NCI-H2171 (cell line): ENCODE measurements around the gene ANO1.

Source experiments
- DNase-seq: peaks from one replicate; lab custom pipeline; 2025; lab: John Stamatoyannopoulos, UW

ANO1 gene

DNA sequence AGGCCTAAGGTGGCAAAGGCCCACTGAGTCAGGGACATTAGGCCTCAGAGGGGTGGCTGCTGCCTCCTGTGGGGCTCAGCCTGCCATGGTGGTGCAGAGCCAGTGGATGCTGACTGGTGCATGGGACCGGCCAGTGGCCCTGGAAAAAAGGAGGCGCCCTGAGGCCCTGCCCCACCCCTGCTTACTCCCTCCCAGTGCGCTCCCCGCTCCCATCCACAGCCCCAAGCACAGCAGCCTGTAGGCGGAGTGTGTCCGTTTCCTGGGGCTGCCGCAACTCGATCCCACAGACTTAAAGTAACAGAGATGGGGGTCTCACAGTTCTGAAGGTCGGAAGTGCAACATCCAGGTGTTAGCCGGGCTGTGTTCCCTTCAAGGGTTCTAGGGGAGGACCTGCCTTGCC is 86.6 kb downstream of the ANO1 start:
- DNase-seq = no peak

DNA sequence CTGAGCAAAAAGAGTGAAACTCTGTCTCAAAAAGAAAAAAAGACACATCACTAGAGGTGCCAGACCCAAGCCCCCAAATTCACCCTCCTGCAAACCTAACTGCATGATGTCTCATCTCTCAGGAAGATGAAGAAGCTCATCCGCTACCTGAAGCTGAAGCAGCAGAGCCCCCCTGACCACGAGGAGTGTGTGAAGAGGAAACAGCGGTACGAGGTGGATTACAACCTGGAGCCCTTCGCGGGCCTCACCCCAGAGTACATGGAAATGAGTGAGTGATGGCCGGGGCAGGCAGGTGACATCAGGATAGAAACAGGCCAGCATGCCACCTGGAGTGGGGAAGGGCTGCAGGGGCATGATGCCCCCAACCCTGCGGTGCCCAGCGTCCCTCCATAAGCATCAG is 89.0 kb downstream of the ANO1 start:
- DNase-seq = no peak

DNA sequence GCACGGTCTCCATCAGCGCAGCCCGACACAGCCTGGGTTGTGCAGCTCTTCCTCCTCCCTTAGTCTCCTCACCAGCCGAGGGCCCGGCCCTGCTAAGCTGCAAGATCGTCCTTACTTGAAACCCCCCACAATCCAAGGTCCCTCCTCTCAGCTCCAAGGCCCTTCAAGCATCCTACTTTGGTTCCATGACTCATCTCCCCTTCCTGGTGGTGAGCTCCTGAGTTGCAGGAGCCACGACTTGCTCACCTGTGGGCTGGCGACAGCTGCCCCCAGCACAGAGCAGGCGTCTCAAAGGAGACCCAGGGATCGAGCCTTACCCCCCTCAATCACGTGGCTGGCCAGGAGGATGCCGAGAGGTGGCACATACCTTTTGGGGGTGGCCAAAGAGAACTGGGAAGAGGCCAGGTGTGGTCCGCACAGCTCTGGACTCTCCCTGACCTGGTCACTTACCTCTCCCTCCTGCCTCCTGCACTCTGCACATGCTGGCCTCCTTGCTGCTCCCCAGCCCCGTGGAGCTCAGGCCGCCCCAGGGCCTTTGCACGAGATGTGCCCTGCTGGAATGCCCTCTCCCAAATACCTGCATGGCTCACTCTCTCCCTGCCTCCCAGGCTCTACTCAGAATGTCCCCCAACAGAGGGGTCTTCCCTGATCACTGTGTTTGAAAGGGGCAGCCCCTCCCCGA is 89.7 kb downstream of the ANO1 start:
- no peak for DNase-seq

DNA sequence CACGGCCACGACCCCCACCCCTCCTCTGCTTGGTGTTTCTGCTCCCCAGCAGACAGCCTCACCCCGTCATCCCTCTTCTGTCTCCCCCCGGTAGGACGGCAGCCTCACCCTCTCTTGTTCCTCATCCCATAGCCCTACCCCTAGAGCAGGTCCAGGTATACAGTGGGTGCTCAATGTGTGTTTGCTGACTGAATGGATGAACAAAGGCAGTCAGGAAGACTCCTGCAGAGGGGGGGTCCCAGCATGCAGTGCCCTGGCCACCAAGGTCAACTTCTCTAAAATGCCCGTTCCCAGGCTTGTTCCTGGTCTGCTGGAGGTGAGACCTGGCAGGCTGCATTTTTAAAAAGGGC is 90.3 kb downstream of the ANO1 start:
- DNase-seq = no peak

DNA sequence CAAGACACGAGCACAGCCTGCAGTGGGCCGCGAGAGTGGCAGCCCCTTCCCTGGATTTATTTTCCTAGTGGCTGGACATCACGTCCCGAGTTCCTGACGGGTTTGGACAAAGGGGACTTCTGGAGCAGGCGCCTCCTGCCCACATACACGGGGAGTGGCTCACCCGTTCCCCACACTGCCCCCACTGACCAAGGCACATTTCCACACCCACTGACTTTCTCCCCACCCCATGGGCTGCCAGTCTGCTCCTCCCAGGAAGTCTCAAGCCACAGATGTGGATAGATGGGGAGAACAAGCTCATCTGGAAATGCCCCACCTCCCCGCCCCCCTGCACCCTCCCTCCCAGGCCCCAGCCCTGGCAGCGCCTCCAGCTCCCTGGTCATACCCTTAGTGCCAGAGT is 91.0 kb downstream of the ANO1 start:
- DNase-seq = no peak

DNA sequence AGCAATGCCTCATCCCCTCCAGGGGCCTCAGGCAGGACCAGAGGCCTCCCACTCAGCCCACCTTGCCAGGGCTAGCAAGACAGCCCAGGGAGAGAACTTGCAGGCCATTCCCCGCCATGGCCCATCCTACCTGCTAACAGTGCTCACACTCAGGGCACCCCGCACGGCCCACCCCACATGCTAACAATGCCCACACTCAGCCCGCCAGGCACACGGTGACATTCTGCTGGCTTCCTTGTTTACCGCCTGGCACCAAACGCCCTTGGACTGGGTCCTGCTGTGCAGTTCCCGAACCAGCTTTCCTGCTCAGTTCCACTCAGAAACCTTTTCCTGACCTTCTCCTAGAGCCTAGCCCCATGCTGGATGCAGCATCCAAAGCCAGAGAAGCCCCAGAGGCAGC is 91.5 kb downstream of the ANO1 start:
- DNase-seq = no peak

DNA sequence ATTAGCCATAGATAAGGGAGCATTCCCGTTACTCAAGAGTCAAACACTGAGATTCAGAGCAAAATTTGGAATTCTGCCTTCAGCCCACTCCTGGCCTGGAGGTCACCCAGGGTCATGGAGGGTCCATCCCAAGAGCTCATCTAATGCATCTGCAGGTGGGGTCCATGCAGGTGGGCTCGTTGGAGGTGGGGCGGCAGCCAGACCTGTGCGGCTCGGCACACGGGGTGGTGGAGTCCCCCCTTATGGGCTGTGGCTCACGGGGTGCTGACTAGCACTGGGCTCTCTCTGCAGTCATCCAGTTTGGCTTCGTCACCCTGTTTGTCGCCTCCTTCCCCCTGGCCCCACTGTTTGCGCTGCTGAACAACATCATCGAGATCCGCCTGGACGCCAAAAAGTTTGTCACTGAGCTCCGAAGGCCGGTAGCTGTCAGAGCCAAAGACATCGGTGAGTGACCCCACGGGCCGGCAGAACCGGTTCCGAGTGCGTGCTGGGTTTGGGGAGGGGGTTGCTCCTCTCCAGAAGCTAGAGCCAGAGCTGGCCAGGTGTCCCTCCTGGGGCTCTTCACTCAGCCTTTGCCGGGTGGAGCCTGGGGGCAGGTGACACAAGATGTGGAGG is 92.6 kb downstream of the ANO1 start:
- DNase-seq = no peak

DNA sequence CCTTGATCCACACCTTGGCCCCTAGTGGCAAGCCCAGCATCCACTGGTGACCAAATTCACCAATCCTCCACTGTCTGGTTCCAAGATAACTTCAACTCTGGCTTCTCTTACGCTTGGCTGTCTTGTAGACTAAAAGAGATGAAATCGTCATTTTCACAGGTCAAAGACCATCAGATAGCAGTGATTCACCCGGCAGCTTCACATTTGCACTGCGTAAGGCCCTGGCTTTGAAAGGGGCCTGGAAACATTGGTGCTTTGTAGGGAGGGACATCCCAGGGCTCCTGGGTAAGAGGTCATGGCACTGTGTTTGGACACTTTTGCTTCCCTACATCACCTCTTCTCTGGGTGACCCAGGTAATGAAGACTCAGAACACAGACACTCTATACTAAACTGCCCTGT is 94.9 kb downstream of the ANO1 start:
- DNase-seq = no peak

DNA sequence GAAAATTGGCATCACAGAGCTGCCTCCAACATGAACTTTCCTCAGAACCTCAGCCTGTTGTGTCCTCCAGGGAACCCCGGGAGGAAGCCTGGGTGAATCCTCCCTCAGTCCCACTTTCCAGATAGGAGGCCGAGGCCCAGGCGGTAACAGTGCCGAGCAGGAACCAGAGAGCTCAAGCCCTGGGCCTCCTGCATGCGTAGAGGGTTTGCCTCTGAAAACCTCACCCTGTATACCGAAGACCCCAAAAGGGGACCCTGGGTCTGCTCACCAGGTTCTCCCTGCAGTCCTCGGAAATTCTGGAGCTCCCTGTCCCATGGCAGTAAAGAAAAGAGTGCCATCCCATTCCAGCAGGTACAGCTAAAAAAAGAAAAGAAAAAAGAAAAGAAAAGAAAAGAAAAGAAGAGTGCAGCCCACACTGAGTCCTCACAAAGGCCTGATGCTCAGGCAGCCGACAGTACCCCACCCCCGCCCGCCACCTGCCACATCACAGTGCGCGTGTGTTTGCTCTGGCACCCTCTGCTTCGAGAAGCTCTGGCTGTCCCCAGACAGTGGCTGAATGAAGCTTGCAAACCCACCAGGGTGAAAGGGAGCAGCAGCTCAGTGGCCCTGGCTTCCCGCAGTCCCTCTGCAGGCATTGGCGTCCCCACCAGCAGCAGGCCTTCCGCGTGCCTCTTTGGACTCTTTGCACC is 96.6 kb downstream of the ANO1 start:
- DNase-seq = no peak

DNA sequence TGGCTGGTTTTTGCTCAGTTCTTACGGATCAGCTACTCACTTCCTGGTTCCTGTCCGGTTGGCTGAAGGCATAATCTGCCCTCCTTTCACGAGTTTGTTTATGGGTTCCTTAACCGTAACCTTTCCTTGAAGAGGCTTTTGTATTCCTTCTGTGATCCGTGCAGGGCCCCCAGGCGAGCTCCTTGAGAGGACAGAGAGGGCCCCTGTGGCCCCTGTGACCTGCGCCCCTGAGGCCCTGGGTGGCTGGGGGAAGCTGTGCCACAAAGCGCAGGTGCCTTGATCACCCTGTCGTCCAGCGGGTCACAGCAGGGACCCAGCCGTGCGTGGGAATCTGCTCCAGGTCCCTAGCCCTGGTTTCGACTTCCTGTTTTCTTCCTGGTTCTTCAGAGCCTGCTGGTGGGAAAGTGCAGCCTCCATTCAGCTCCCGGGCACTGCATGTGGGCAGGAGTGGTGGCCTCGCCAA is 97.2 kb downstream of the ANO1 start:
- DNase-seq = no peak

DNA sequence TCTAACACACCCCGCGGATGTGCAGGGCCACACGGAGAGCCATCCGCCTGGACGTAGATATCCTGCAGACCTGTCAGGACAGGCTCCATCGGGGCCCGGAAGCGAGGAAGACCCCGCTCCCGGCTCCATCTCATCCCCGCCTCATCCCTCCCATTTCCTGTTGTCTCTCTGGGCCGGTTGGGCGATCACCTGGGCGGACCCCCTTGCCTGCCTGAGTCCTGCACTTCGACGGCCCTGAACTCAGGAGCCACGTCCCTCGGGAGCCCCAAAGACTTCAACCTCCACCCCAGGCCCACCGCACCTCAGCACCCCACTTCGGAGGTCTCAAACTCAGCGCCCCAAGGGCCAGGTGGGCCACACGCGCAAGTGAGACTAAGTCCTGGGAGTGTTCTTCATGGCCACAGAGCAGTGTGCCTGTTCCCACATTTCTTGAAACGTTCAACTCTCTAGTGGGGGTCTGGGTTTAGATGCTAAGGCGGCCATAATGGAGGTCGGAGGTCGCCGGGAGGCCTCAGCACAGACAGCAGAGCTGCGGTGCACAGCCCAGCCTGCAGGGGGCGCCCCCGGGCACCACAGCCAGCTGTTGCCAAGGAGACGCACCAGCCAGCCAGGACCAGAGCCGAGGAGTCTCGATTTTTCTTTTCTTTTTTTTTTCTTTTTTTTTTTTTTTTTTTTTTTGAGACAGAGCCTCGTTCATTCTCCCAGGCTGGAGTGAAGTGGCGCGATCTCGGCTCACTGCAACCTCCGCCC is 99.0 kb downstream of the ANO1 start:
- no peak for DNase-seq

DNA sequence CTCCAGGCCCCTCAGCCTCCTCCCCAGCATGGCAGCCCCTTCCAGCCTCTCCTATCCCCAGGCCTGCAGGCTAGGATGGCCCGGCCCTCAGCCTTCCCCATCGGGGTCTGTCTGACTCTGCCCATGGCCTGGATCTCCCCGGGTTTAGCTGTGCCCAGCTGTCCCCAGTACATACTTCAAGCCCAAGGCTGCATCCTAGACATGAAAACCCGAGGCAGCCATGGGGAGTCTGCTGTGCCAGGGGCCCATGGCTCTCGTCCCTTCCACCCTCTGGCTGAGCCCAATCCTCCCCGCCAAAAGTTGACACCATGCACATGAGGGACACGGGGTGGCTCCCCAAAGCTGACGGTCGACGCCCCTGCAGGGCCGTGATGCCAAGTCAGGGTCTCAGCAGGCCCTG is 102.8 kb downstream of the ANO1 start:
- DNase-seq = no peak

DNA sequence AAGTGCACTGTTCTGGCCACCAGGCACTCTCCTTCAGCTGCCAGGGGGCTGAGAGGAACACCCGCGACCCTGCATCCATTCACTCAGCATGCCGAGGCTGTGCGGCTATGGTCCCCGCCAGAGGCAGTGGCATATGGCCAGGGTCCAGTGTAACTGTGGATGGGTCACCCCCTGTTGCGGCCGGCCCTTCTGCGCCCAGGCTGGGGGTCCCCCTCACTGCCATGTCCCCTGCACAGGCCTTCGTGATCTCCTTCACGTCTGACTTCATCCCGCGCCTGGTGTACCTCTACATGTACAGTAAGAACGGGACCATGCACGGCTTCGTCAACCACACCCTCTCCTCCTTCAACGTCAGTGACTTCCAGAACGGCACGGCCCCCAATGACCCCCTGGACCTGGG is 104.1 kb downstream of the ANO1 start:
- no peak for DNase-seq

DNA sequence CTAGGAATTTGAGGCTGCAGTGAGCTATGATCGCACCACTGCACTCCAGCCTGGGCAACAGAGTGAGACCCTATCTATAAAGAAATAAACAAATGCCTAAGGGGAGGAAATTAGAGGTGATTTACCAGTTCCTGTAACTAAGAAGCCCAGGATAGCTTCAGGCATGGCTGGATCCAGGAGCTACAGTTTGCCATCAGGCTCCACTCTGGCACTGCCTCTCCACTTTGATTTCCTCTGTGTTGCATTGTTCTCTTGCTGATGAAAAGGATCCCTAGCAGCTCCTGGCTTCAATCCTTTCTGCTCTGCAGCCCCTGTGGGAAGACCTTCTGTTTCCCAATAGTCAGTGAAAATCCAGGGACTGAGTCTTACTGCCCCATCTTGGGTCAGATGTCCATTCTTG is 104.9 kb downstream of the ANO1 start:
- DNase-seq = no peak

DNA sequence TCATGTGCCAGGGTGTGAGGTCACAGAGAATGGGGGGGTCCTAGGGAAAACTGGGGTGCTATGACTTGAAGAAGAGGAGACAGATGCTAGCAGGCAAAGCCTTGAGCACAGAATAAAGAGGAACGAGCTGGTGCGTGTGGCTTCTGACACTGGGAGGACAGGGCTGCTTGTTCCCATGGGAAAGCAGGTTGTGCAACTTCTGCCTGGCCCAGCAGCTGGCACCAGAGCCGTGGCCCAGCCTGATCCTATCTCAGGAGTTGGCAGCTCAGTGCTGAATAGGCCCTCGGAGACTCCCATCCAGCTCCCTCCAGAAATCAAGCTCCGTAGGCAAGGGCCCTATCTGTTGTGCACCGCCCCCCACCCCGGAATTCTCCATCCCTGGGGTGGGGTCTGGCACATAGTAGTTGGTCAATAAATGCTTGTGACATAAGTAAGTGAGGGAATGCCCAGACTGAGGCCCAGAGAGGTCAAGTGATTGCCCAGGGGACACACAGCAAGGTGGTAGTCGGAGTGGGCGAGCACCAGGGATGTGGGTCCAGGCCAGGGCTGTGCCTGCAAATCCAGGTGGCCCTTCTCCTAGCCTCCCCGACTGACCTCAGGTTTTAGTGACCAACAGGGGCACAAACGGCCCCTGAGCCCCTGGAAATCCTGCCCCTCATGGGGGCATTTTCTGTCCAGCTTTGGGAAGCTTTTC is 105.5 kb downstream of the ANO1 start:
- no peak for DNase-seq

DNA sequence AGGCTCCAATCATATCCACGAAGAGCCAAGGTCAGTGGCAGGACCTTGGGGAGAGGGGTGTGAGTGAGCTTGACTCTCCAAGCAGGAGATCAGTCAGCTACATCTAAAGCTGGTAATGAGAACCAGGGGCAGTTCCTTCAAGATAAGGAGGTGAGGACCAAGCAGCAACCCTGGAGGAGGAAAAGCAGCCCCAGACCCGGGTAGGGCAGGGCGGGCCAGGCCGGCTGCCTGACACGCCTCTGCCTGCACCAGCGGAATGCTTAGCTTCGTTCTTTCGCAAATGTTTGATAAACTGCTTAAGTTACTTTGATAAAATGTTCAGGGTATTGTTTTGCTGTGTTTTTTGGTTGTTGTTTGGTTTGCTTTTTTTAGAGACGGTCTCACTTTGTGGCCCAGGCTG is 106.3 kb downstream of the ANO1 start:
- no peak for DNase-seq

DNA sequence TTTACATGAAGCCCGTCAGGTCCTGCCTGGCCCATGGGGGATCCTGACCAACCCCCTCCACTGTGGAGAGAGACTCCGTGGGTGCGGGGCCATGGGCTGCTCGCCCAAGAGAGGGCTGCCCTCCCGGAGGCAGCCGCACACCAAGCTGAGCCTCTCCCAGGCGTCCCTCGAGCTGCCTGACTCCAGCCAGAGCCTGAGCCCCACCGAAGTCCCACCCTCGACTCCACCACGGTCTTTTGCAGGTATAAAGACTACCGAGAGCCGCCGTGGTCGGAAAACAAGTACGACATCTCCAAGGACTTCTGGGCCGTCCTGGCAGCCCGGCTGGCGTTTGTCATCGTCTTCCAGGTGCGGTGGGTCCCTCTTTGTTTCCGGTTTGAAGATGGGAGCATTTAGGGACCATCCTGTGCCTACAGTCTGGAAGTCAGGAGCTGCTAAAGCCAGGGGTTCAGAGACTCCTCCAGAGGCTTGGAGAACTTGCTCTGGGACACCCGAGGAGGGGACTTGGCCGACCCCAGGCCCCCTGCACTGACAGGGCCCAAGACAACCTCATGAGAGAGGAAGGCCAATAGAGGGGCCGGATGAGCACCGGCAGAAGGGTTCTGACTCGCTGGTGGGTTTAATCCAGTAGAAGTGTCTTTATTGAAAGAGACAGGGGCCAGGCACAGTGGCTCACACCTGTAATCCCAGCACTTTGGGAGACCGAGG is 107.4 kb downstream of the ANO1 start:
- DNase-seq = no peak

DNA sequence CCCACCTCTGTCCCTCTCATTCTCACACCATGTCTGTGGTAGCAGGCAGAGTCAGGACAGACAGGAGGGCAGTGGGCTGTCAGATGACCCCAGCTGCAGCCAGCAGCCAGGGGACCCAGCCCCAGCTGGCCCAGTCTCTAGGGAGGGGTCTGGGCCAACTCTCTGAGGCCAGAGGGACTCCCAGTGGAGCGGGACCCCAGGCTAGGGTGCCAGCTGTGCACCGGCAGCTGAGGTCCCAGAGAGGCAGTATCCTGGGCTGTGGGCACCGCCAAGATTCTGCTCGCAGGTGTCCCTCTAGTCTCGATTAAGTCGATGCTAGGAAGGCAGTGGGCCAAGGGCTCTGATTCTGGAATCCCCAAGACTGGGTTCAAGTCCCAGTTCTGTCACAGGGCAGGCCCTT is 108.3 kb downstream of the ANO1 start:
- DNase-seq = no peak

DNA sequence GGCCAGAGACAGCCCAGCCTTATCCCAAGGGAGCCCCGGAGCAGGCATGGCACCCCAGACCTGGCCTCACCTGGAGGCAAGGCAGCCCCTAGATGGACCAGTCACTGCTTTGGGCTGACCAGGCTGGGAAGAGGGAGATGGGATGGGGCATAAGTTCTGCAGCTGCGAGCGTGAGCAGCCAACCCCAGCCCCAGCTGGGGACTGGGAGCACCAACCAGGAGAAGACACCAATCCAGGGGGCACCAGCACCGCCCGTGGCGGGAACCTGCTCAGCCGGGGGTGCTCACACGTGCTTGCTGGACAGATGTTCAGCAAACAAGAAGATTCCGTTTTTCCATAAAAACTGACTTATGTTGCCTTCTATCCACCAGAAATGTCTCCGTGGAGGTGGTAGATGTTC is 108.8 kb downstream of the ANO1 start:
- no peak for DNase-seq

DNA sequence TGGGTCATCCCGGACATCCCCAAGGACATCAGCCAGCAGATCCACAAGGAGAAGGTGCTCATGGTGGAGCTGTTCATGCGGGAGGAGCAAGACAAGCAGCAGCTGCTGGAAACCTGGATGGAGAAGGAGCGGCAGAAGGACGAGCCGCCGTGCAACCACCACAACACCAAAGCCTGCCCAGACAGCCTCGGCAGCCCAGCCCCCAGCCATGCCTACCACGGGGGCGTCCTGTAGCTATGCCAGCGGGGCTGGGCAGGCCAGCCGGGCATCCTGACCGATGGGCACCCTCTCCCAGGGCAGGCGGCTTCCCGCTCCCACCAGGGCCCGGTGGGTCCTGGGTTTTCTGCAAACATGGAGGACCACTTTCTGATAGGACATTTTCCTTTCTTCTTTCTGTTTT is 109.7 kb downstream of the ANO1 start:
- no peak for DNase-seq

DNA sequence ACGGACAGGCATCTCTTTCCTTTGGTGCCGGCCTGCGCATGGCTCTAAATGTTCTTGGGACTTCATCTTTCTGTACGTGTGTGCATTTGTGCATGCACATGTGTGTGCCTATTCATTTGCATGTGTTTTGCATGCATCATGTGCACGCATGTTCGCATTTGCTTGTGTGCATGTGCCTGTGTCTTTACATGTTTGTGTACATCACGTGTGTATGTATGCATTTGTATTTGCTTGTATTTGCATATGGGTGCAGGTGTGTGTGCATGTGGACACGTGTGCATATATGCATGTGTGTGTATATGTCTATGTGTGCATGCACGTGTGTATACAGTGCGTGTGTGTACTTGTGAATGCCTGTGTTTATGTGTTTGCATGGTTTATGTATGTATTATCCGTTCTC is 111.5 kb downstream of the ANO1 start:
- DNase-seq = no peak
